ENCODE measurements around the gene OCA2.

The OCA2 gene

DNA sequence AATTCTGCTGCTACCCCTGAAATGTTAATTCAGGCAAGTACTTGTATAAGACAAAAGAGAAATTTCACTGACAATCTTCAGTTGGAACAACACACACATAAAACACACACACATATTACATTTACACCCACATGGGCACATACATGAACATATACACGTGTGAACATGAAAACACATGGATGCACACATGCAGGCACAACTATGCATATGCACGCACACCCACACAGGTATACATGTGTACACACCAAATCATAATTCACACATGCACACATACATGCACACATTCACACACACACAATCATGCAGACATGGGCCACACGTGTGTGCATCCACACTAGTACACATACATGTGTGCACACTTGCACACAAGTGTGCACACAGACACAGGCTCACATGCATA, 277.8 kb downstream of the OCA2 start:
- Mint-ChIP-seq H3K27me3 (ENCODE audit: low read depth, poor library complexity) (no peaks in the 10 kb centered on the region), H3K27ac (no peak overlapping the region), H3K4me3 (no peak overlapping the region), H3K9me3 (peaks cover 16% of the 10 kb centered on the region), H3K4me1 (no peaks in the 10 kb centered on the region), H3K36me3 (ENCODE audit: low read depth) (no peaks in the 10 kb centered on the region)
- DNase-seq: no peak
- TF ChIP-seq, protein P1, sequence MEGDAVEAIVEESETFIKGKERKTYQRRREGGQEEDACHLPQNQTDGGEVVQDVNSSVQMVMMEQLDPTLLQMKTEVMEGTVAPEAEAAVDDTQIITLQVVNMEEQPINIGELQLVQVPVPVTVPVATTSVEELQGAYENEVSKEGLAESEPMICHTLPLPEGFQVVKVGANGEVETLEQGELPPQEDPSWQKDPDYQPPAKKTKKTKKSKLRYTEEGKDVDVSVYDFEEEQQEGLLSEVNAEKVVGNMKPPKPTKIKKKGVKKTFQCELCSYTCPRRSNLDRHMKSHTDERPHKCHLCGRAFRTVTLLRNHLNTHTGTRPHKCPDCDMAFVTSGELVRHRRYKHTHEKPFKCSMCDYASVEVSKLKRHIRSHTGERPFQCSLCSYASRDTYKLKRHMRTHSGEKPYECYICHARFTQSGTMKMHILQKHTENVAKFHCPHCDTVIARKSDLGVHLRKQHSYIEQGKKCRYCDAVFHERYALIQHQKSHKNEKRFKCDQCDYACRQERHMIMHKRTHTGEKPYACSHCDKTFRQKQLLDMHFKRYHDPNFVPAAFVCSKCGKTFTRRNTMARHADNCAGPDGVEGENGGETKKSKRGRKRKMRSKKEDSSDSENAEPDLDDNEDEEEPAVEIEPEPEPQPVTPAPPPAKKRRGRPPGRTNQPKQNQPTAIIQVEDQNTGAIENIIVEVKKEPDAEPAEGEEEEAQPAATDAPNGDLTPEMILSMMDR (IDR thresholded peaks at IDR 0.05): no peak

GRCh38 chr15:27820722-27821121, 278.4 kb downstream of the OCA2 start:
- Mint-ChIP-seq H3K36me3 (ENCODE audit: low read depth) (no peaks in the 10 kb centered on the region), H3K27ac (no peak overlapping the region), H3K4me3 (no peak overlapping the region), H3K27me3 (ENCODE audit: low read depth, poor library complexity) (no peaks in the 10 kb centered on the region), H3K4me1 (no peaks in the 10 kb centered on the region), H3K9me3 (peaks cover 16% of the 10 kb centered on the region)
- no peak for DNase-seq
- TF ChIP-seq, protein P1 (IDR thresholded peaks at IDR 0.05): no peak

- Mint-ChIP-seq H3K9me3 (peaks cover 16% of the 10 kb centered on the region), H3K4me1 (no peaks in the 10 kb centered on the region)
- no peak for DNase-seq
Observed at GRCh38 chr15:27820232-27820631, 278.9 kb downstream of the OCA2 start.

GRCh38 chr15:27817258-27817657, 281.9 kb downstream of the OCA2 start:
- DNase-seq: no peak
- peaks cover 3% of the 10 kb centered on the region for H3K27me3 Mint-ChIP-seq (ENCODE audit: low read depth, poor library complexity)

More at GRCh38 chr15:27820232-27820631, 278.9 kb downstream of the OCA2 start:
- Mint-ChIP-seq H3K36me3 (ENCODE audit: low read depth) (no peaks in the 10 kb centered on the region), H3K27ac (no peak overlapping the region), H3K4me3 (no peak overlapping the region), H3K27me3 (ENCODE audit: low read depth, poor library complexity) (no peaks in the 10 kb centered on the region)
- TF ChIP-seq, protein P1 (IDR thresholded peaks at IDR 0.05): no peak

GRCh38 chr15:27816790-27817189, 282.3 kb downstream of the OCA2 start:
- DNase-seq: no peak
- H3K4me3 Mint-ChIP-seq: no peak overlapping the region
- H3K9me3 Mint-ChIP-seq: peaks cover 16% of the 10 kb centered on the region
- no peaks in the 10 kb centered on the region for H3K36me3 Mint-ChIP-seq (ENCODE audit: low read depth)
- TF ChIP-seq, protein P1 (IDR thresholded peaks at IDR 0.05): no peak
- H3K27me3 Mint-ChIP-seq (ENCODE audit: low read depth, poor library complexity): peaks cover 3% of the 10 kb centered on the region
- H3K27ac Mint-ChIP-seq: no peak overlapping the region
- H3K4me1 Mint-ChIP-seq: peaks cover 9% of the 10 kb centered on the region

More at GRCh38 chr15:27817258-27817657, 281.9 kb downstream of the OCA2 start:
- Mint-ChIP-seq H3K36me3 (ENCODE audit: low read depth) (no peaks in the 10 kb centered on the region), H3K4me1 (peaks cover 9% of the 10 kb centered on the region), H3K9me3 (peaks cover 16% of the 10 kb centered on the region), H3K27ac (no peak overlapping the region), H3K4me3 (no peak overlapping the region)
- TF ChIP-seq, protein P1 (IDR thresholded peaks at IDR 0.05): no peak

- peaks cover 9% of the 10 kb centered on the region for H3K4me1 Mint-ChIP-seq
- no peak overlapping the region for H3K27ac Mint-ChIP-seq
- TF ChIP-seq, protein P1 (IDR thresholded peaks at IDR 0.05): no peak
- no peak for DNase-seq
- no peak overlapping the region for H3K4me3 Mint-ChIP-seq
- H3K27me3 Mint-ChIP-seq (ENCODE audit: low read depth, poor library complexity): peaks cover 3% of the 10 kb centered on the region
- H3K9me3 Mint-ChIP-seq: peaks cover 16% of the 10 kb centered on the region
- no peaks in the 10 kb centered on the region for H3K36me3 Mint-ChIP-seq (ENCODE audit: low read depth)
Observed at GRCh38 chr15:27815035-27815434, 284.1 kb downstream of the OCA2 start.
